ENCODE data around the gene APC.

Gene APC

DNA sequence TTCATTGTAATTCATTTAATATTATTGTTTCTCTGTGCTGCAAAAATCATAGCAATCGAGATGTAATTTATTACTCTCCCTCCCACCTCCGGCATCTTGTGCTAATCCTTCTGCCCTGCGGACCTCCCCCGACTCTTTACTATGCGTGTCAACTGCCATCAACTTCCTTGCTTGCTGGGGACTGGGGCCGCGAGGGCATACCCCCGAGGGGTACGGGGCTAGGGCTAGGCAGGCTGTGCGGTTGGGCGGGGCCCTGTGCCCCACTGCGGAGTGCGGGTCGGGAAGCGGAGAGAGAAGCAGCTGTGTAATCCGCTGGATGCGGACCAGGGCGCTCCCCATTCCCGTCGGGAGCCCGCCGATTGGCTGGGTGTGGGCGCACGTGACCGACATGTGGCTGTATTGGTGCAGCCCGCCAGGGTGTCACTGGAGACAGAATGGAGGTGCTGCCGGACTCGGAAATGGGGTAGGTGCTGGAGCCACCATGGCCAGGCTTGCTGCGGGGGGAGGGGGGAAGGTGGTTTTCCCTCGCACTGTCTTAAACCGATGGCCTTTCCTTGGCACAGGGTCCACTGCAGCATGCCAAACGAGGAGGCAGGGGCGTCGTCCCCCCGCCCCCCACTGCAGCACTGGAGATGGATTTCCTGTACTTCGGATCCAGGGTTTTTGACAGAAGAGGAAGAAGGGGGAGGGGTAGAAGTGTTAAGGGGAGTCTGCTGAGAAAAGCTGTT is at the start of gene APC:
Gene APC (plus strand): TSS at position 423 of the 728 bp plus-strand sequence. CDS start 17,006 bp downstream, outside the sequence.
- DNase-seq (ENCODE audit: low read depth, low spot score), result peak; percentile 54

- no peak for DNase-seq (ENCODE audit: low read depth, low spot score)
These were observed 48.4 kb upstream of the APC start for GRCh38 chr5:112689155-112689909.

DNA sequence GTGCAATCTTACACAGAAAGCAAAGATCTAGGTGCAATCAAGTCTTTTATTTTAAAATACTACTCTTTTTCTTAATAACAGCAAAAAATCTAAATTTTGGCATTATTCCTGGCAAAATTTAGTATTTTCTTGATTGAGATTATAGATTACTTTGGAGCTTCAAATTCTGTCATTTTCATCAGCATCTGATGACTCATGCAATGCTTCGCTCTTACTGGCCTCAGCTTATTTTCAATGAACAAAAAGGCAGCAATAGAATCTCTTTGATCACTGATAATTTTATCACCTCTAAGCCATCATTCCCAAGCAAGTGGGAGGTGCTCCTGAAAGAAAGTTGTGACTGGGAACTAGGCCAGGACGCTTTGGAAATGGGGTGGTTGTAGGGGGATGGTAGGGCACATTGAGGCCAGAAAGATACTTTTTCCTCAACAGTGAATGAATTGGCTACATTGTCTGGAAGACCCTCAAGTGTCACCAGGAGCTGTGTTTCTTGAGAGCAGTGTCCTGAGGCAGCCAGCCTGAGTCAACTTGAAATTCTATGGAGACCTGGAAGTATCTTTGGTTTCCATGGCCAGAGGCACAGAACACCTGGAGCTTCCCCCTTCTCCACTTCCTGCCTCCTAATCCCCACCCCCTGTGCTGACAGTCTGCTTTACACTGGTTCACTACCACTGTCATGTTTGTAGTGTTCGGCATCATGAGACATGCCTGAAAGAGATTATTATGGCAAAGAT is 46.9 kb upstream of the APC start:
- no peak for DNase-seq (ENCODE audit: low read depth, low spot score)

DNA sequence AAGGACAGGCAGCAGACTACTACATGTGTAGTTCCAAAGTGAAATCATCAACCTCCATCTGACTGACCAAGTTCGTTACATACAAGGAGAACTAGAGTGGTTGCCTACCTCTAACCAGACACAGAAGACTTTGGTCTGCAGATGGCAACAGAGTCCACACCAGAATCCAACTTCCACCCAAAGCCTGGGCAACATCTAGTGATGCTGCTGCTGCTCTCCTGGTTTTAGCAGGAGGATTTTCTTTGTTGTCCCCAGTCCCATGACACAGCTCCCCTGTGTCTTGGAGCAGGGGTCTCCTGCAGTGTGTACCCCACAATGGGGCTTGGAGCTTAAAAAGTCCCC is 46.4 kb upstream of the APC start:
- no peak for DNase-seq (ENCODE audit: low read depth, low spot score)

DNA sequence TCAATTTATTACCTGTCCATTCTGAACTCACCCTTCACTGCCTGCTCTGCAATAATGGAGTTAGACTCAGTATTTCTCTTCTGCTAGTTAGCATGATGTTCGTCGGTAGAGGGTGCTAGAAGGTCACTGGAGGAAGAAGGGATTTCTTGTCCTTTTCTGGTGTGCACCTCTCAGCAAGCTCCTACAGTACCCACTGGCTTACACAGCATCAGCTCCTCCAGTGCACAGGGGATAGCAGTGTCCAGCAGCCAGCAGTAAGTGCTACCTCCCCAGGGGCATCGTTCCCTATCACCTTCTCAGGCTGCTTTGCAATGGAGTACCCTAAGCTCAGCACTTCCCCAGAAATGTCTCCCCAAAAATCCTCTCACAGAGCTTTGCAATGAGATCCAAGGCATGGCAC is 45.9 kb upstream of the APC start:
- DNase-seq (ENCODE audit: low read depth, low spot score), result no peak

DNA sequence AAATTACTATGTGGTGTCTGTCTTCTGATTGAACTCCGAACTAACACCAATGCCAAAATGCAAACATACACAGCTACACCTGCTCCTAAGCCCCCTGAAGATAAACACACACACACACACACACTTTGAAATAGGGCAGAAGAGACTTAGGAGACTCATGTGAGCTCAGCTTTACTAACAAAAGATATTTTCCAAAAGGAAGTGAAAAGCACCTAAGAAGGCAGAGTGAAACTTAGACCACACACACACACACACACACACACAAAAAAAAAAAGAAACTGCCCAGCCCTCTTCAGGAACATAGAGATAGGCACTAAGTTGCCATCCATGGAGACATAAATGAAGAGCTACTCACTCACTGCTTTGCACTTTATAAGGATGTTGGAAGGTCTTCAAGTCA is 45.2 kb upstream of the APC start:
- no peak for DNase-seq (ENCODE audit: low read depth, low spot score)

- DNase-seq (ENCODE audit: low read depth, low spot score), result no peak
These were observed 44.4 kb upstream of the APC start for GRCh38 chr5:112693301-112693700.

DNA sequence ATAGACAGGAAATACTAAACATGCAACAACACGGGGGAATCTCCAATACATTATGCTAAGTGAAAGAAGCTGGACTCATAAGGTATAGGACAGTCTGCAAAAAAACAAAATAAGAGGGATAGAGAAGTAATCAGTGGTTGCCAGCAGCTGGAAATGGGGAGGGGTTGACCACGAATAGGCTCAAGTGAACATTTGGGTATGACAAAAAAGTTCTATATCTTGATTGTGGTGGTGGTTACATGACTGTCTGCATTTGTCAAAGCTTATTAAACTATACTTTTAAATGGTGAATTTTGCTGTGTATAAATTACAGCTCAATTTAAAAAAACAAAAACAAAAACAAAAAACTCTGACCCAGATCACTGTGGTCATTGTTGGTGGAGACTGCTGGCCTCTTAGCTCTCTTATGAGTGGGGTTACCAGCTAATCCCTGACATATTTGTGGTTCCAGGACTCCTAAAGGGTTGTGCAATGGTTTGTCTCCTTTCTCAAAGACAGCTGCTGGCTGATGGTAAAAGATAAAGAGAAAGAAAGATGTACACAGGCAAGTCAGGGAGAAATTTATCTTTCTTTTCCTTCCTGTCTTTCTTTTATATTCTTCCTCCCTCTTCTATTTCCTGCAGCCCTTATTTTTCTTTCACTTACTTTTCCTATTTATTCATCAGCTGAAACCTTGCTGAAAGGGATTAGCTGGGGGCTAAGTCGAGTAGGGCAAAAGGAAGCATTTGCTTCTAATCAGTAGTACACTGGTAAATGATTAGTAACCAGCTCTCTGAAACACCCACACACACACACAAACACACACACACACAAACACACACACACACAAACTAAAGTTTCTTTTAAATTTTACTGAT is 42.6 kb upstream of the APC start:
- DNase-seq (ENCODE audit: low read depth, low spot score), result no peak

DNA sequence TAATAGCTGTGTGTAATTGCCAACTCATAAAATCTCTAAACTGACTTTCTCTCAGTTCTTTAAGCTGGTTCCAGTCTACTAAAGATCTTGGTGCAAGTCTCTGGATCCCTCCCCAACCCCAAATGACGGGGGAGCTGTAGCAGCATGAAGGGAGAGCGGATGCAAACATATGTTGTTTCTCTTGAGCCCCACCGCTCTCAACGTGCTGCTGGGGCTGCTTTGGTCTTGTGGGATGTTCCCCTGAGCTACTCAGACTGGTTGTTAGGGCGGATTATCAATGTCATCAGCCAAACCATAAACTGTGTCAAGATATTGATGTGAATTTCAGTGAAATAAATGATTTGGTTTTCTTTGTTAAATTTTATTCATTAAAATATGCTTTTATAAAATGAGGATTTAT is 40.9 kb upstream of the APC start:
- no peak for DNase-seq (ENCODE audit: low read depth, low spot score)

DNA sequence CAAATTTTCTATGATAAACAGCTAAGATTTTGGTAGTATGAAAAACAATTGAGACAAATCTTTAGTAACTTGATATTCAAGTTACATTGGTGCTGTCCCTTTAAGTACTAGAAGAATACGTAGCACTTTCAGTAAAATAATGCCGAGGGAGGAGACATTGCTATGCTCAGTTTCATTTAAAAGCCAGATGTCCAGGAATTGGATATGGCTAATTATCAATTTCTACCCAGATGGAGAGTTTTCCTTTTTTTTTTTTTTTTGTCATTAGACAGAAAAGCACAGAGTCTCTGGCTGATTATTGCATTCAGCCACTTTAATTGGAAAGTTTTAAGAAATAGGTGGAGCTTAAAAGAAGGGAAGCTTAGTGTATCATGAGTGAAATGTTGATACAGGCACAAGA is 40.4 kb upstream of the APC start:
- no peak for DNase-seq (ENCODE audit: low read depth, low spot score)

DNA sequence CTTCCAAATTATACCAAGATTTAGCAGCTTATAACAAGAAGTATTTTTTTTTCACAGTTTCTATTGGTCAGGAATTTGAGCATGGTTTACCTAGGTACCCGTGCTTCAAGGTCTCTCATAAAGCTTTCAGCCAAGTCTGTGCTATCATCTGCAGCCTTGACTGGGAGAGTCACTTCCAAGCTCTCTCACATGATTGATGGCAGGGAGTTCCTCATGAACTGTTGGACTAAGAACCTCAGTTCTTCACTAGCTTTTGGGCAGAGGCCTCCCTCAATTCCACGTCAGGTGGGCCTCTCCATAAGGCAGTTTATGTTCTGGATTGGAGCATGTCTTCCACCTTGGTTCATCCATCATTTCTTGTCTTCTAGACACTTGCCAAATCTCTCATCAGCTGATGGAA is 39.9 kb upstream of the APC start:
- DNase-seq (ENCODE audit: low read depth, low spot score), result no peak

DNA sequence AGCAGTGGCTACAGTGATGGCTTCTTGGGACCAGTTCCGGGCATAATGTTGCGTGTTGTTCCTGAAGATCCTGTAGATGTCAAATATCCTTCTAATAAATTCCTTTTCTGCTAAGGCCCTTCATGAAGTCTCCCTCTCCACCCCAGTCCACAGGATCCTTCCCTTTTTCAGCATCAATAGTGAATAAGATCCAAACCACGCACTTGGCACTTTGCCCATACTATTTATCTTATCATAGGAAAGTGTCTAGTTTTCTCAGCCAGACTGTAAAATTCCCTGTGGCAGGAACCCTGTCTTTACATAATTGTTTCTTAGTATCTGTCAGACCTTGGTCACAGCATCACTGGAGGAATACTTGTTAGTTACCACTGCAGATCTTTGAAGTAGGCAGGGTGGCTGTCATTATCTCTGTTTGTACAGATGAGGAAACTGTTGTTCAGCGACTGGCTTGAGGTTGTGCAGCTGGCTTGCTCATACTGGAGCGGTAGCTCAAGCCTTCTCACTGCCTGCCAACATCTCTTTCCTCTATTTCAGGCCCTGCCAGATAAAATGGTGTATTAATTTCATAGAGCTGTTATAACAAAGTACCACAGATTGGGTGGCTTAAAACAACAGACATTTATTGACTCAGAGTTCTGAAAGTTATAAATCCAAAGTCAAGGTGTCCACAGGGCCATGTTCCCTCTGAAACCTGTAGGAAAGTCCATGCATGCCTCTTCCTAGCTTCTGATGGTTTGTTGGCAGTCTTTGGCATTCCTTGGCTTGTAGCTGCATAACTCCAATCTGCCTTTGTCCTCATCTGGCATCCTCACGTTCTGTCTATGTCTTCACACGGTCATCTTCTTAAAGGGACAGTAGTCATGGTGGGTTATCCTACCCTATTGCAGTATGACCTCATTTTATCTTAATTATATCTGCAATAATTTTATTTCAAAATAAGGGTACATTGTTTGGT is 33.5 kb upstream of the APC start:
- no peak for DNase-seq (ENCODE audit: low read depth, low spot score)

- no peak for DNase-seq (ENCODE audit: low read depth, low spot score)
These were observed 31.2 kb upstream of the APC start for GRCh38 chr5:112706446-112707016.

- peak; percentile 94 for DNase-seq (ENCODE audit: low read depth, low spot score)
These were observed 30.2 kb upstream of the APC start for GRCh38 chr5:112707187-112708102.

DNA sequence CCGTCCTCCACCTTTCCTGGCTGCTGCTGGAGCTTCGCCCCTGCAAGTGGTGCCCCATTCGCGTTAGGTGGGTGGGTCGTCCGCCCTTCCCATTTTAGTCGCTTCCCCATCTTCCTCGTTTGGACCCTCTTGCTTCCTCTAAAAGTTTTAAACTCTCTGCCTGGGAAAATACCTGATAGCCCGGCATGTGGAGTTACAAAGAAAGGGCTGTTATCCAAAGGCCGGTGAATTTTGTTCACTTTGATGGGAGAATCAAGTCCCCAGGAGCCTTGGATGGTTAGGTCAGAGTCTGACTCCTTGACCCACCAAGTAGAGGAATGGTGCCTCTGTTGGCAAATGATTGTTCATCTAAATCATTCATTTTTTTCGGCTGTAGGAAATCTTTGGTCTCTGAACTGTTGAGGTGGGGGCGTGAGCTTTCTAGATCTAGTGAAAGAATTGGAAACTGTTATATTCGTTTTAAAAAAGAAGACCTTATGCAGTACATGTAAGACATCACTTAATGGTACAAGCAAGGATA is 29.5 kb upstream of the APC start:
- no peak for DNase-seq (ENCODE audit: low read depth, low spot score)

DNA sequence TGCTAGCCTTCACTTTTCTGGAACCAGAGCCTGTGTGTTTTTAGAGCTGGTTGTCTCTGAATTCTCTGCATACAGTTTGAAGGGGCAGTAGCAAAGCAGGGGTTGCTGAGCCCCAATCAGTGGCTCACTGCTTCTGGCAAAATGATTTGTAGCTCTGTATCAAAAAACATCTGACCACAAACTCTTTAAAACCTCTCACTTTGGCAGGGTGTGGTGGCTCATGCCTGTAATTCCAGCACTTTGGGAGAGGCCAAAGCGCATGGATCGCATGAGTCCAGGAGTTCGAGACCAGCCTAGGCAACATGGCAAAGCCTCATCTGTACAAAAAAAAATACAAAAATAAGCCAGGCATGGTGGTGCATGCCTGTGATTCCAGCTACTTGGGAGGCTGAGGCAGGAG is 28.3 kb upstream of the APC start:
- DNase-seq (ENCODE audit: low read depth, low spot score), result no peak

DNA sequence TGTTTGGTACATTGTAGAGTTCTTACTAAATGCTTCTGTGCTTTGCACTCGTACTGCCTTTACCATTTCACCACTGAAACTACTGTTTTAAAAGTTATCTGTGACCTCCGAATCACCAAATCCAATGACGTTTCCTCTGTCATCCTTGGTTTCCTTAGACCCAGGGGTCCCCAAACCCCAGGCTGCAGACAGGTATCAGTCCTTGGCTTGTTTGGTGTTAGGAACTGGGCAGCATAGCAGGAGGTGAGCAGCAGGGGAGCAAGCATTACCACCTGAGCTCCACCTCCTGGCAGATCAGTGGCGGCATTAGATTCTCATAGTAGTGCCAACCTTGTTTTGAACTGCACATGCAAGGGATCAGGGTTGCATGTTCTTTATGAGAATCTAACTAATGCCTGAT is 26.8 kb upstream of the APC start:
- no peak for DNase-seq (ENCODE audit: low read depth, low spot score)

DNA sequence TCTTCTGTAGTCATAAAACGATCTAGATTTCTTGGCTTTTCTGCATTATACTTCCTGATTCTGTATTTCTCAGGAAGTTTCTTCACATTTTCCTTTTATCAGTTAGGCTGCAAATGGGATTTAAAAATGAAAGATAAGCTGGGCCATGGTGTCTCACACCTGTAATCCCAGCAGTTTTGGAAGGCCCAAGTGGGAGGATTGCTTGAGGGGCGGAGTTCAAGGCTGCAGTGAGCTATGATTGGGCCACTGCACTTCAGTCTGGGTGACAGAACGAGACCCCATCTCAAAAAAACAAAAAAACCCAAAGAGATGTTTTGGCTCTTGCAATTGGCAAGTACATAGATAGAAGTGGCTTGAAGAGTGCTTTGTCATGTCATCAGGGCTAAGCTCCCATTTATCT is 26.2 kb upstream of the APC start:
- DNase-seq (ENCODE audit: low read depth, low spot score), result no peak

DNA sequence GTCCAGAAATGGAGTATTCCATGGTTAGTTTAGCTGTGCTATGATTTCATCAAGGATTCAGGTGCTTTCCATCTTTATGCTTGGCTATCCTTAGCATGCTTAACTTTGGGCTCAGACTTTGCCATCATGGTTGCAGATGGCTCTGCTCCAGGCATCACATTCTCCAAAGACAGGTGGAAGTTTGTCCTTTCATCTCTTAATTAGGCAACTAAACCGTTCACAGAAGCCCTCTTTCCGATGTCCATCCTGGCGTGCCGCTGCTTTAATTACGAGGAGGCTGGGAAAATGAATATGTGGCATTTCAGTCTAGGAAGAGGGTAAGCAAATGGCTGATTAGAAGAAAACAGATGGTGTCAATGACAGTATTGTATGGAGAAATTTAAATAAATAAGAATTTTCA is 24.5 kb upstream of the APC start:
- DNase-seq (ENCODE audit: low read depth, low spot score), result no peak

Measured in brain pericyte (primary cell).